PC-3 (cell line): ENCODE data around the gene SUSD3. TPM values are rescaled to one million over a fixed set of nuclear protein-coding genes. Genes with fewer than 3 reads are reported as not detected.
A peak's percentile ranks its signal among the peaks of the same experiment; 100 is the strongest.

Experiments used
- ATAC-seq: fragments of 200-7000 bp; cut with Tn5 transposase; 2 replicates; pipeline ENCODE4 v1.9.1; 2020; ENCODE audit warnings: mild to moderate bottlenecking, moderate library complexity
- BruUV-seq: library from RNA; stranded (reverse); fragments of 400-500 nt; replicated peaks from 2 replicates; lab custom pipeline; 2021; lab: Mats Ljungman, UMichigan
- CTCF ChIA-PET: fragments of 300-600 bp; sonication (Branson Sonifier 250); formaldehyde crosslinking; loops from one replicate; lab custom pipeline; 2022; ENCODE audit warnings: antibody characterized with exemption; lab: Charles Lee
- POLR2A ChIA-PET: fragments of 300-600 bp; sonication (Branson Sonifier 250); formaldehyde crosslinking; loops from one replicate; lab custom pipeline; 2022; ENCODE audit warnings: antibody characterized with exemption; ENCODE audit not compliant: unreplicated experiment; lab: Charles Lee
- DNase-seq: peaks from one replicate; pipeline ENCODE4 v3.0.0-alpha.2; 2015
- H2AFZ ChIP-seq: fragments of 300-600 bp; sonication (generic); 2 replicates; pipeline ENCODE4 v1.6.0; 2016; ENCODE audit warnings: antibody characterized with exemption, low read length
- H3F3A ChIP-seq: fragments of 300-600 bp; sonication (generic); one replicate; pipeline ENCODE4 v1.6.0; 2017; ENCODE audit warnings: antibody characterized with exemption, low read length, control low read depth, mild to moderate bottlenecking; ENCODE audit not compliant: unreplicated experiment
- H3K27ac ChIP-seq: fragments of 300-600 bp; sonication (generic); 2 replicates; pipeline ENCODE4 v1.5.1; 2016; ENCODE audit warnings: mild to moderate bottlenecking, low read length
- H3K27me3 ChIP-seq: fragments of 300-600 bp; sonication (generic); 2 replicates; pipeline ENCODE4 v1.6.1; 2016; ENCODE audit warnings: low read length, mixed read lengths
- H3K36me3 ChIP-seq: fragments of 300-600 bp; sonication (generic); 2 replicates; pipeline ENCODE4 v1.6.1; 2016; ENCODE audit warnings: low read depth, mixed run types, low read length, mixed read lengths
- H3K4me1 ChIP-seq: fragments of 300-600 bp; sonication (generic); 2 replicates; pipeline ENCODE4 v1.5.1; 2016; ENCODE audit warnings: low read length; ENCODE audit not compliant: insufficient read depth
- H3K4me2 ChIP-seq: fragments of 300-600 bp; sonication (generic); 2 replicates; pipeline ENCODE4 v1.6.0; 2016; ENCODE audit warnings: low read length
- H3K4me3 ChIP-seq: fragments of 300-600 bp; sonication (generic); 2 replicates; pipeline ENCODE4 v1.5.1; 2016; ENCODE audit warnings: mild to moderate bottlenecking, low read length, mixed read lengths
- H3K79me2 ChIP-seq: fragments of 300-600 bp; sonication (generic); 2 replicates; pipeline ENCODE4 v1.6.1; 2017; ENCODE audit warnings: low read length, mixed read lengths
- H3K9ac ChIP-seq: fragments of 300-600 bp; sonication (generic); 2 replicates; pipeline ENCODE4 v1.6.0; 2016; ENCODE audit warnings: mild to moderate bottlenecking, low read length
- H3K9me2 ChIP-seq: fragments of 300-600 bp; sonication (generic); replicated peaks from 2 replicates; pipeline ENCODE4 v1.6.1; 2016; ENCODE audit warnings: mixed run types, low read length, mixed read lengths
- H3K9me3 ChIP-seq: fragments of 300-600 bp; sonication (generic); 2 replicates; pipeline ENCODE4 v1.6.1; 2016; ENCODE audit warnings: low read length, mixed read lengths
- H4K20me1 ChIP-seq: fragments of 300-600 bp; sonication (generic); 2 replicates; pipeline ENCODE4 v1.6.1; 2016; ENCODE audit warnings: low read length, mixed read lengths
- CTCF ChIP-seq: fragments of 300-600 bp; sonication (generic); conservative IDR thresholded peaks from 2 replicates; pipeline ENCODE4 v1.5.1; 2017; ENCODE audit warnings: antibody characterized with exemption, low read depth, mild to moderate bottlenecking, low read length
- EZH2 ChIP-seq: fragments of 300-600 bp; sonication (generic); IDR thresholded peaks from one replicate; pipeline ENCODE4 v1.6.1; 2017; ENCODE audit warnings: antibody characterized with exemption, mild to moderate bottlenecking, low read length; ENCODE audit not compliant: unreplicated experiment
- EZH2phosphoT487 ChIP-seq: fragments of 300-600 bp; sonication (generic); IDR thresholded peaks from 2 replicates; pipeline ENCODE4 v1.6.1; 2018; ENCODE audit warnings: mild to moderate bottlenecking, antibody characterized with exemption, low read length, borderline replicate concordance
- intact Hi-C: fragments of 100-400 bp; cut with micrococcal nuclease; formaldehyde crosslinking; loops from 2 replicates; pipeline ENCODE4 v1.9.0; 2023
- total RNA-seq: library from RNA; depleted of rRNA; stranded (reverse); fragments of >200 nt; gene quantifications from 2 replicates; pipeline ENCODE4 v1.2.3, GENCODE V29; 2014

SUSD3 gene
- total RNA-seq, 1 experiment from 2014 or later = 13.4 TPM

DNA sequence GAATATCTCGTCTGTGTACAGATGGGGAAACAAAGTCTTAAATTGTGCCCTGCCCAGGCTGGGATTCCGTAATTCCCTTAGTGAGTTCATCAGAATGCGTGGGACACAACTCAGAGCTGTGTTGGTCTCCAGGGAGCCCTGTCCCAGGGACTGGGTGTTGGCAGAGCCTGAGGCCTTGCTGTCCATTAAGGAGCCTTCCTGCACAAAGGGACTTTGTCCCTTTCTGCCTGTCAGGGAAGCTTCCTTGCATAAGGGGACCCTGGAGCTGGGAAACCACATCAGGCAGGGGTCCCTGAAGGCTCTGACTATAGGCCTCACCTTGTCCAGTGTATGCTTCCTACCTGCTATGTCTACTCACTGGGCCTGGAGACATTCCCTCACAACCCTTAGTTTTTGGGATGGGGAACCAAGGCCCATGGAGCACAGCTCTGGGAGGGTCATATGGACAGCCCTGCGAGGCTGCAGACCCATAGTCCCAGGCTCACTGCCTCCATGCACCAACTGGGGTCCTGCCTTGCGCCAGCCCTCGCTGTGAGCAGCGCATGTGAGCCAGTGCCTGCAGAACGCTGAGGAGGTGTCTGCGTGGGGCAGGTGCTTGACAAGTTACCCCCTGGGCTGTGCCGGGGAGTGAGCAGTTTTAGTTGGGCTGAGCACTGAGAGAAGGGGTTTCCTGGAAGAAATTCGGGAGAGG is 39.2 kb downstream of the SUSD3 start:
- POLR2A ChIA-PET = no interaction called here
- H4K20me1 ChIP-seq = no peaks in the 10 kb centered on the region
- TF ChIP-seq CTCF (no peak), EZH2 (no peak), EZH2phosphoT487 (no peak)
- ATAC-seq = no peak
- H3K79me2 ChIP-seq = peaks cover 61% of the 10 kb centered on the region
- DNase-seq = peak; percentile 9
- peak overlapping the region; percentile 95 for H3K4me2 ChIP-seq
- H3K36me3 ChIP-seq = no peaks in the 10 kb centered on the region
- H3K4me3 ChIP-seq = peak overlapping the region; percentile 91
- H3K9ac ChIP-seq = peak overlapping the region; percentile 79
- H3K27me3 ChIP-seq = no peaks in the 10 kb centered on the region
- intact Hi-C loops = loop anchor here (2.0 to 10.0 kb wide), 3 partner anchors 37 to 223 kb away; partner anchors contain the start of gene ZNF484
- H3K9me3 ChIP-seq = no peaks in the 10 kb centered on the region
- BruUV-seq = no TSS peak
- no peaks in the 10 kb centered on the region for H3F3A ChIP-seq
- H3K4me1 ChIP-seq = peaks cover 24% of the 10 kb centered on the region
- no peak overlapping the region for H2AFZ ChIP-seq
- CTCF ChIA-PET = no interaction called here
- peak overlapping the region; percentile 79 for H3K27ac ChIP-seq
- H3K9me2 ChIP-seq = no peaks in the 10 kb centered on the region

DNA sequence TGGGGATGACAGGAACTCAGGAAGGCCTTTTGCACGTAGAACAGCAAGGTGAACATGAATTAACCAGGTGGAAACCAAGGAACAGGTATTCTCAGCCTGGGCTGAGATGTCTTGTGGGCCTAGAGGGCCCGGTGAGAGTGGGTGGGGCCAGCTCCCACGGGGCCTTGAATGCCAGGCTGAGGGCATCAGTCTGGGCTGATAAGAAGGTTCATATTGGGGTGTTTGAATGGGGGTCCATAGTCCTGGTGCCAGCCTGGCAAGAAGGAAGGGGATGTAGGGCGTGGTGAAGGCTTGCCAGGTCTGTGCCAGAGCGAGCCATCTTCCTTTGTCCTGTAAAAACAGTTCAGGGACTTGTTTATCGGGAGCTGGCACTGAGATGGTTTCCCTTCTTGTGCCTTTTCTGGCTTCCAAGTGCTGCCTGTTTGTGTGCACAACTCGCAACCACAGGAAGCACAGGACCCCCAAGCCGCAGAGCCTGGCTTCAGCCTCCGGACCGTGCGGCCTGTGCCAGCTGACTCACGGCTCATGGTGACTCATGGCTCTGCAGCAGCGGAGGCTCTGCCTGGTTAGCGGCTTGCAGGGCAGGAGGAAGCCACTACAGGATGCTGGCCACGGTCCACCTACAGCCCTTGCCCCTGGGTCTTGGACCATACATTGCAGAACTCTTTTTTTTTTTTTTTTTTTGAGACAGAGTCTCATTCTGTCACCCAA is 39.9 kb downstream of the SUSD3 start:
- Histone ChIP-seq H3K4me1 (peaks cover 24% of the 10 kb centered on the region), H3K27me3 (no peaks in the 10 kb centered on the region), H3K36me3 (peaks cover 3% of the 10 kb centered on the region; the same call in 1 of the 2 replicates), H2AFZ (peak overlapping the region; percentile 50; the same call in 1 of the 2 replicates), H3K9ac (peak overlapping the region; percentile 40), H3K4me2 (peak overlapping the region; percentile 95), H3K27ac (peak overlapping the region; percentile 79), H3K9me2 (no peaks in the 10 kb centered on the region), H3K9me3 (no peaks in the 10 kb centered on the region), H4K20me1 (no peaks in the 10 kb centered on the region), H3K79me2 (peaks cover 68% of the 10 kb centered on the region), H3F3A (no peaks in the 10 kb centered on the region), H3K4me3 (peak overlapping the region; percentile 91)
- no TSS peak for BruUV-seq
- CTCF ChIA-PET = interaction anchor here (0.6 kb wide), 1 partner anchor 10 kb away, joined by 3 read pairs; no protein-coding TSS in a partner anchor
- ATAC-seq = peak; percentile 62
- intact Hi-C loops = loop anchor here (2.0 to 10.0 kb wide), 2 partner anchors 38 to 224 kb away; partner anchors contain the start of gene ZNF484
- DNase-seq = peak; percentile 95
- TF ChIP-seq CTCF (no peak), EZH2 (no peak), EZH2phosphoT487 (no peak)
- POLR2A ChIA-PET = no interaction called here
